PFSK-1 (cell line): Measurements from ENCODE around the gene CAB39.

Source experiments
- FOXP2 ChIP-seq: optimal IDR thresholded peaks from 2 replicates; pipeline ENCODE3; 2011; ENCODE audit warnings: borderline replicate concordance, control low read depth, inconsistent platforms; ENCODE audit not compliant: insufficient read depth; ENCODE audit errors: extremely low read length, extremely low read depth
- POLR2AphosphoS5 ChIP-seq: IDR thresholded peaks from 2 replicates; pipeline ENCODE4 v1.6.1; 2012; ENCODE audit warnings: low read depth, mild to moderate bottlenecking, control low read depth, low read length, moderate library complexity
- REST ChIP-seq, 2 experiments: IDR thresholded peaks; 2 replicates each; pipeline versions ENCODE4 v1.6.1 to v1.8.0; 2011 to 2012; ENCODE audit warnings: low read depth in 2 of 2, low read length in 2 of 2, control low read depth in 1 of 2, inconsistent platforms in 1 of 2, mild to moderate bottlenecking in 1 of 2, moderate library complexity in 1 of 2; ENCODE audit not compliant: insufficient read depth in 1 of 2
- SIN3A ChIP-seq: IDR thresholded peaks from 2 replicates; pipeline ENCODE4 v1.6.1; 2012; ENCODE audit warnings: mild to moderate bottlenecking, low read length, moderate library complexity, borderline replicate concordance; ENCODE audit not compliant: insufficient read depth
- TAF1 ChIP-seq: IDR thresholded peaks from 2 replicates; pipeline ENCODE4 v1.6.1; 2012; ENCODE audit warnings: low read length, control low read depth, borderline replicate concordance; ENCODE audit not compliant: insufficient read depth

Gene CAB39

GRCh38 chr2:230758566-230759480, 46.2 kb downstream of the CAB39 start:
- no peak for TF ChIP-seq REST (IDR thresholded peaks at IDR 0.05; ENCODE audit: insufficient read depth in 1 of 2, low read depth in 2 of 2, low read length in 2 of 2)
- no peak for TF ChIP-seq TAF1
- TF ChIP-seq SIN3A: no peak
- TF ChIP-seq POLR2AphosphoS5: no peak
- TF ChIP-seq FOXP2: no peak

GRCh38 chr2:230759481-230760167, 47.0 kb downstream of the CAB39 start:
- TF ChIP-seq SIN3A (no peak), FOXP2 (no peak), POLR2AphosphoS5 (no peak), TAF1 (no peak), REST (IDR thresholded peaks at IDR 0.05; ENCODE audit: insufficient read depth in 1 of 2, low read depth in 2 of 2, low read length in 2 of 2) (no peak)

GRCh38 chr2:230761704-230762103, 49.1 kb downstream of the CAB39 start:
- TF ChIP-seq REST (IDR thresholded peaks at IDR 0.05; ENCODE audit: insufficient read depth in 1 of 2, low read depth in 2 of 2, low read length in 2 of 2) (no peak), TAF1 (no peak), FOXP2 (no peak), SIN3A (no peak), POLR2AphosphoS5 (no peak)

- TF ChIP-seq POLR2AphosphoS5 (no peak), TAF1 (no peak), REST (IDR thresholded peaks at IDR 0.05; ENCODE audit: insufficient read depth in 1 of 2, low read depth in 2 of 2, low read length in 2 of 2) (no peak), SIN3A (no peak), FOXP2 (no peak)
Measured at GRCh38 chr2:230762317-230762896, 49.8 kb downstream of the CAB39 start.
